Uterus (tissue), 2 donors: ENCODE data around the gene SIN3B.

Experiments
- CTCF ChIP-seq, 4 experiments: fragments of 200-600 bp in 2 of 4; fragments of 450-650 bp in 2 of 4; sonication (generic) in 2 of 4; IDR thresholded peaks; one replicate each; pipeline ENCODE4 v1.5.1; 2016 to 2019; ENCODE audit warnings: antibody characterized with exemption in 4 of 4, mild to moderate bottlenecking in 2 of 4, moderate library complexity in 1 of 4
- POLR2A ChIP-seq, 2 donors: fragments of 450-650 bp; IDR thresholded peaks; one replicate each; pipeline ENCODE4 v1.6.1; 2016; ENCODE audit warnings: antibody characterized with exemption in 2 of 2, mild to moderate bottlenecking in 1 of 2, moderate library complexity in 1 of 2

DNA sequence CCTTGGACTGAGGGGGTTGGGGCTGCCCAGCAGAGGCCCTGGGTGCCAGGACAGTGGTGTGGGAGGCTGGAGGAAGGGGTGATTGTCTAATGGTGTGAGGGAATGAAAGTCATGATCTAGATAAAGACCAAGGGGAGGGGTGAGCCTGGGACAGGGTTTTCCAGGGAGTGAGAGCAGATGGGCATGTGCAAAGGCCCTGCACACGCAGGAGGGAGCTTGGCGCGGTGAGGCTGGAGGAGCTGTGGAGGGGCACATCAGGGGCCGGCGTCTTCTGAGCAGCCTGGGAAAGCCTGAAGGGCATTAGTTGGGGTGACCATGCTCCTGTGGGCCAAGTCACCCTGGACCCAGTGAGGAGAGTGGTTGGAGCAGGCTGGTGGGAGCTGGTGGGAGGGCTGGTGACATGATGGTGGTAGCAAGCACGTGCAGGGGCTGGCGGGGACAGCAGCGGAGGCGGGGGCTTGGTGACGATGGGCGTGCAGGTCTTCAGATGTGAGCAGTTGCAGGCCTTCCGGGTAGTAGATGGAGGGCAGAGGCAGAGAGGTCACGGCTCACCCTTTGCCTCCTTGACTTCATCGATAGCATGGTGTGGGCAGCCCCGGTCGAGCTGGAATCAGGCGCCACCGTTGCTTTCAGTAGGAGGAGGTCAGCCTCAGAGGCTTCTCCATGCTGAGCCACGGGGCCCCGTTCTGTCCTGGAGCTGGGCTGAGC is 39.4 kb downstream of the SIN3B start:
- TF ChIP-seq CTCF (IDR thresholded peaks at IDR 0.05) (no peak), POLR2A (IDR thresholded peaks at IDR 0.05) (no peak)
